ENCODE results near the gene TFPI.
"Not testable (repeated sequence)": the region's sequence is repeated elsewhere in the genome, so short reads cannot be mapped to it uniquely, and the experiment has no call there.

Gene TFPI

GRCh38 chr2:187573722-187574121 lies 19.5 kb upstream of the TFPI start:
- H3K4me3 ChIP-seq (ENCODE audit: control insufficient read depth, low read depth, low read length): no peak overlapping the region
- no peak for DNase-seq (ENCODE audit: low read depth)
- TF ChIP-seq CTCF (IDR thresholded peaks at IDR 0.05; ENCODE audit: control insufficient read depth, insufficient read depth, low read depth, low read length, missing control alignments): no peak

DNA sequence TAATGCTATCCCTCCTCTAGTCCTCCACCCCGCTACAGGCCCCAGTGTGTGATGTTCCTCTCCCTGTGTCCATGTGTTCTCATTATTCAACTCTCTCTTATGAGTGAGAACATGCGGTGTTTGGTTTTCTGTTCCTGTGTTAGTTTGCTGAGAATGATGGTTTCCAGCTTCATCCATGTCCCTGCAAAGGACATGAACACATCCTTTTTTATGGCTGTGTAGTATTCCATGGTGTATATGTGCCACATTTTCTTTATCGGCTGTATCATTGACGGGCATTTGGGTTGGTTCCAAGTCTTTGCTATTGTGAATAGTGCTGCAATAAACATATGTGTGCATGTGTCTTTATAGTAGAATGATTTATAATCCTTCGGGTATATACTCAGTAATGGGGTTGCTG lies 17.8 kb upstream of the TFPI start:
- not testable (repeated sequence) for DNase-seq (ENCODE audit: low read depth); H3K4me3 ChIP-seq (ENCODE audit: control insufficient read depth, low read depth, low read length)

- no peak for TF ChIP-seq CTCF (IDR thresholded peaks at IDR 0.05; ENCODE audit: control insufficient read depth, insufficient read depth, low read depth, low read length, missing control alignments)
- DNase-seq (ENCODE audit: low read depth): no peak
- H3K4me3 ChIP-seq (ENCODE audit: control insufficient read depth, low read depth, low read length): no peak overlapping the region
These were observed 15.3 kb upstream of the TFPI start for GRCh38 chr2:187569571-187569970.

DNA sequence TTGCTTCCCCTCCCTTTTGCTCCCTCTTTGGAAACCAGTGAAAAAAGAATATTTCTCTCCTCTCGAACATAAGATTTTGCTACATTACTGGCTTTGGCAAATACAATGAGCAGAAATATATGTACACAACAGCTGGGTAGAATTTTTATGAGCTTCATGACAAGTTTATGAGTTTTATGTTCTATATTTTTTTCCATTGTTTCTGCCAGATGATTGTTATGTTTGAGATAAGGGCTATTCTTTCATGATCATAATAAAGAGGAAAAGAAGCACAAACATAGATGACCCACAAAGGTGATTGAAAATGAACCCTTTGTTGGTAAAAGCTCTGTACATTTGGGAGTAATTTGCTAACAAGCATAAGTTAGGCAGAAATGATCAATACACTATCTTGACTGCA lies 14.8 kb upstream of the TFPI start:
- no peak for DNase-seq (ENCODE audit: low read depth)
- no peak for TF ChIP-seq CTCF (IDR thresholded peaks at IDR 0.05; ENCODE audit: control insufficient read depth, insufficient read depth, low read depth, low read length, missing control alignments)
- no peak overlapping the region for H3K4me3 ChIP-seq (ENCODE audit: control insufficient read depth, low read depth, low read length)

GRCh38 chr2:187567126-187567525 lies 12.9 kb upstream of the TFPI start:
- no peak for DNase-seq (ENCODE audit: low read depth)
- H3K4me3 ChIP-seq (ENCODE audit: control insufficient read depth, low read depth, low read length): no peak overlapping the region
- TF ChIP-seq CTCF (IDR thresholded peaks at IDR 0.05; ENCODE audit: control insufficient read depth, insufficient read depth, low read depth, low read length, missing control alignments): no peak

DNA sequence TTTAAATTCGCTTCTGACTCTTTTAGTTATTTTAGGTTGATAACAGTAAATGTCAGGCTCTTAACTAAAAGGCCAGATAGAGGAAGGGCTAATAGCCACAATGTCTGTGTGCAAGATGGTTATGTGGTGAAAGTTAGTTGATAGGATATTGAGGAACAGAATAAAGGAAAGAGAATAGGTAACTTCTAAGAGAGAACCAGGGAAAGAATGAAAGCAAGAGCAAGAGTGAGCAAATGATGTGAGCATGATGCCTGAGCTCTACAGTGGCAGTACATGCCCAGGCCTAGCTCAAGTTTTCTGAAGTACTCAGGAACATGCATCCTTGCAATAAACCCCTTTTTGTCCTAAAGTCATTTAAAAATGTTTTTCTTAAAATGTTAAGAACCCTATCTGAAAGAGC lies 12.5 kb upstream of the TFPI start:
- H3K4me3 ChIP-seq (ENCODE audit: control insufficient read depth, low read depth, low read length): no peak overlapping the region
- no peak for DNase-seq (ENCODE audit: low read depth)
- TF ChIP-seq CTCF (IDR thresholded peaks at IDR 0.05; ENCODE audit: control insufficient read depth, insufficient read depth, low read depth, low read length, missing control alignments): no peak

- no peak overlapping the region for H3K4me3 ChIP-seq (ENCODE audit: control insufficient read depth, low read depth, low read length)
- DNase-seq (ENCODE audit: low read depth): no peak
- TF ChIP-seq CTCF (IDR thresholded peaks at IDR 0.05; ENCODE audit: control insufficient read depth, insufficient read depth, low read depth, low read length, missing control alignments): no peak
These were observed 12.0 kb upstream of the TFPI start for GRCh38 chr2:187566266-187566665.

DNA sequence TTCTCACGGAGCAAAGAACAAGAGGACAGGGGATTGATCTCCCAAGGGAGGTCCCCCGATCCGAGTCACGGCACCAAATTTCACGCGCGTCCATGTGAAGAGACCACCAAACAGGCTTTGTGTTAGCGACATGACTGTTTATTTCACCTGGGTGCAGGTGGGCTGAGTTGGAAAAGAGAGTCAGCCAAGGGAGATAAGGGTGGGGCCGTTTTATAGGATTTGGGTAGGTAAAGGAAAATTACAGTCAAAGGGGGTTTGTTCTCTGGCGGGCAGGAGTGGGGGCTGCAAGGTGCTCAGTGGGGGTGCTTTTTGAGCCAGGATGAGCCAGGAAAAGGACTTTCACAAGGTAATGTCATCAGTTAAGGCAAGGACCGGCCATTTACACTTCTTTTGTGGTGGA lies 11.4 kb upstream of the TFPI start:
- not testable (repeated sequence) for H3K4me3 ChIP-seq (ENCODE audit: control insufficient read depth, low read depth, low read length); DNase-seq (ENCODE audit: low read depth)

GRCh38 chr2:187556493-187556892 lies 2.3 kb upstream of the TFPI start:
- not testable (repeated sequence) for DNase-seq (ENCODE audit: low read depth)

More at GRCh38 chr2:187556493-187556892, 2.3 kb upstream of the TFPI start:
- not testable (repeated sequence) for H3K4me3 ChIP-seq (ENCODE audit: control insufficient read depth, low read depth, low read length)

Measured in AG09309 (cell line).